Effector memory CD4-positive, alpha-beta T cell (primary cell): ENCODE data around the gene B4GALT4.

ENCODE experiments used
- DNase-seq, 3 donors: peaks; one replicate each; pipeline ENCODE4 v3.0.0-alpha.2; 2020
- H3K27ac ChIP-seq: 2 replicates; pipeline ENCODE4 v1.7.0; 2013; ENCODE audit warnings: mild to moderate bottlenecking, low read length, moderate library complexity; ENCODE audit not compliant: insufficient read depth, poor library complexity, severe bottlenecking
- H3K27me3 ChIP-seq: replicated peaks from 2 replicates; pipeline ENCODE4 v1.7.0; 2013; ENCODE audit warnings: mild to moderate bottlenecking, low read length; ENCODE audit not compliant: insufficient read depth, control insufficient read depth, poor library complexity, severe bottlenecking
- H3K36me3 ChIP-seq: 2 replicates; pipeline ENCODE4 v1.7.0; 2013; ENCODE audit warnings: mild to moderate bottlenecking, low read length, moderate library complexity; ENCODE audit not compliant: control insufficient read depth, insufficient read depth
- H3K4me1 ChIP-seq: 2 replicates; pipeline ENCODE4 v1.7.0; 2013; ENCODE audit warnings: low read length, mild to moderate bottlenecking; ENCODE audit not compliant: control insufficient read depth, insufficient read depth, poor library complexity, severe bottlenecking
- H3K4me3 ChIP-seq: 2 replicates; pipeline ENCODE4 v1.7.0; 2013; ENCODE audit warnings: low read length, low read depth, mild to moderate bottlenecking; ENCODE audit not compliant: insufficient read depth, poor library complexity, severe bottlenecking
- H3K9me3 ChIP-seq: 2 replicates; pipeline ENCODE4 v1.7.0; 2013; ENCODE audit warnings: mild to moderate bottlenecking, low read length, moderate library complexity; ENCODE audit not compliant: control insufficient read depth

The B4GALT4 gene

GRCh38 chr3:119225121-119225520 is 15.6 kb downstream of the B4GALT4 start:
- H3K9me3 ChIP-seq = no peaks in the 10 kb centered on the region
- no peaks in the 10 kb centered on the region for H3K4me1 ChIP-seq
- H3K27ac ChIP-seq = no peak overlapping the region
- H3K4me3 ChIP-seq = no peak overlapping the region
- no peak for DNase-seq
- H3K36me3 ChIP-seq = peaks cover 22% of the 10 kb centered on the region
- H3K27me3 ChIP-seq = no peaks in the 10 kb centered on the region

- peaks cover 11% of the 10 kb centered on the region for H3K36me3 ChIP-seq
- no peaks in the 10 kb centered on the region for H3K9me3 ChIP-seq
- no peak overlapping the region for H3K27ac ChIP-seq
- H3K4me1 ChIP-seq = peaks cover 4% of the 10 kb centered on the region
- no peak overlapping the region for H3K4me3 ChIP-seq
- no peak for DNase-seq
- no peaks in the 10 kb centered on the region for H3K27me3 ChIP-seq
Observed at GRCh38 chr3:119223511-119223910, 17.2 kb downstream of the B4GALT4 start.

- Histone ChIP-seq H3K27me3 (no peaks in the 10 kb centered on the region), H3K9me3 (no peaks in the 10 kb centered on the region), H3K4me3 (no peak overlapping the region), H3K27ac (no peak overlapping the region), H3K4me1 (peaks cover 4% of the 10 kb centered on the region), H3K36me3 (peaks cover 19% of the 10 kb centered on the region)
- no peak for DNase-seq
Observed at GRCh38 chr3:119222391-119222790, 18.3 kb downstream of the B4GALT4 start.

GRCh38 chr3:119221779-119222320 is 18.8 kb downstream of the B4GALT4 start:
- no peak overlapping the region for H3K4me3 ChIP-seq
- H3K36me3 ChIP-seq = peaks cover 23% of the 10 kb centered on the region
- no peak overlapping the region for H3K27ac ChIP-seq
- H3K9me3 ChIP-seq = no peaks in the 10 kb centered on the region
- DNase-seq = no peak
- H3K27me3 ChIP-seq = no peaks in the 10 kb centered on the region
- peaks cover 4% of the 10 kb centered on the region for H3K4me1 ChIP-seq

- Histone ChIP-seq H3K27me3 (no peaks in the 10 kb centered on the region), H3K9me3 (no peaks in the 10 kb centered on the region), H3K27ac (no peak overlapping the region), H3K36me3 (peaks cover 25% of the 10 kb centered on the region), H3K4me3 (no peak overlapping the region), H3K4me1 (peaks cover 4% of the 10 kb centered on the region)
- DNase-seq = no peak
Observed at GRCh38 chr3:119220970-119221667, 19.6 kb downstream of the B4GALT4 start.

GRCh38 chr3:119220198-119220597 is 20.5 kb downstream of the B4GALT4 start:
- no peak for DNase-seq
- Histone ChIP-seq H3K36me3 (peaks cover 34% of the 10 kb centered on the region), H3K9me3 (no peaks in the 10 kb centered on the region), H3K4me1 (peaks cover 4% of the 10 kb centered on the region), H3K27ac (no peak overlapping the region), H3K27me3 (no peaks in the 10 kb centered on the region), H3K4me3 (no peak overlapping the region)

- Histone ChIP-seq H3K4me3 (no peak overlapping the region), H3K27ac (no peak overlapping the region), H3K27me3 (no peaks in the 10 kb centered on the region), H3K36me3 (peaks cover 44% of the 10 kb centered on the region), H3K9me3 (no peaks in the 10 kb centered on the region), H3K4me1 (peaks cover 4% of the 10 kb centered on the region)
- DNase-seq = no peak
Observed at GRCh38 chr3:119219069-119219468, 21.6 kb downstream of the B4GALT4 start.

- Histone ChIP-seq H3K4me1 (no peaks in the 10 kb centered on the region), H3K9me3 (no peaks in the 10 kb centered on the region), H3K36me3 (peaks cover 52% of the 10 kb centered on the region), H3K4me3 (no peak overlapping the region), H3K27ac (no peak overlapping the region), H3K27me3 (no peaks in the 10 kb centered on the region)
- DNase-seq = no peak
Observed at GRCh38 chr3:119211803-119212202, 28.9 kb downstream of the B4GALT4 start.

- Histone ChIP-seq H3K27me3 (no peaks in the 10 kb centered on the region), H3K36me3 (peaks cover 51% of the 10 kb centered on the region), H3K9me3 (no peaks in the 10 kb centered on the region), H3K4me1 (peaks cover 3% of the 10 kb centered on the region), H3K27ac (no peak overlapping the region), H3K4me3 (no peak overlapping the region)
- no peak for DNase-seq
Observed at GRCh38 chr3:119211193-119211592, 29.5 kb downstream of the B4GALT4 start.

GRCh38 chr3:119207512-119207875 is 33.2 kb downstream of the B4GALT4 start:
- no peaks in the 10 kb centered on the region for H3K9me3 ChIP-seq
- H3K4me3 ChIP-seq = no peak overlapping the region
- peaks cover 22% of the 10 kb centered on the region for H3K36me3 ChIP-seq
- H3K27ac ChIP-seq = no peak overlapping the region
- H3K4me1 ChIP-seq = peaks cover 3% of the 10 kb centered on the region
- no peaks in the 10 kb centered on the region for H3K27me3 ChIP-seq
- DNase-seq = no peak
